ENCODE results near the gene SUSD1.

SUSD1 gene

DNA sequence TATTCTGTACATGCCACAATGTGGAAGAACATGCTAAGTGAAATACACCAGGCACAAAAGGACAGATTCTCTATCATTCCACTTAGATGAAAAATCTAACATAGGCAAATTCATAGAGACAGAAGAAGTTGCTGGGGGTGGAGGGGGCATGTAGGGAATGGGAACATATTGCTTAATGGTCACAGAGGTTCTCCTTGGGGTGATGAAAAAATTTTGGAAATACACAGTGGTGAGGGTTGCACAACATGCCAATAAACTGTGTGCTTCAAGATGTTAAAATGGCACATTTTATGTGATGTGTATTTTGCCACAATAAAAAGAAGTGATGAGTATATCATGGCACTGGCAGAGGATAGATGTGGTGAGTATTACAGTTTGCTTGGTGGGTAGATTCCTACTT lies 111.9 kb downstream of the SUSD1 start:
- no peak for DNase-seq

DNA sequence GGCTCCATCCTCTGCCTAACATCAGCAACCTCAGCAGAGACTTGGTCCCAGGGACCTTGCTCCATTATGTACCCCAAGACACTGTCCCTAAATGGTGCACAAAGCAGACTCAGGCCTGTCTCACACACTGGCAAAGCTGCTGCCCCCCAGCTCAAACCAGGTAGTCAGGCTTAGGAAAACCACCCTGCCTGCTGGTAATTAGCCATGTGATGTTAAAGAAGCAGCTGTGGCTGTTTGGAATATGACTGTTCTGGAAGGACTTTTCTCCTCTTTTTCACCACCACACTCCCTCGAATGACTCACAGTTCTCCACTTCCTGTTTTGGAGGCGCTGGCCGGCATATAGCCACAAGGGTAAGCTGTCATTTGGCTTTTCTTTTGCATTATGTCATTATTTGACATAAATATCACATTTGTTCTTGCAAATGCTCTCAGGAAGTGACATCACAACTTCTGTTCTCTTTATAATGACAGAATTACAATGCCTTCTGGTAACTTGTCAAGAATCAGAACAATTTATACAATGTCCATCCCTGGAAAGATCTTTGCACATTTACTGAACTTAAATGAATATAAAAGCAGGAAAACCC lies 113.9 kb downstream of the SUSD1 start:
- no peak for DNase-seq

DNA sequence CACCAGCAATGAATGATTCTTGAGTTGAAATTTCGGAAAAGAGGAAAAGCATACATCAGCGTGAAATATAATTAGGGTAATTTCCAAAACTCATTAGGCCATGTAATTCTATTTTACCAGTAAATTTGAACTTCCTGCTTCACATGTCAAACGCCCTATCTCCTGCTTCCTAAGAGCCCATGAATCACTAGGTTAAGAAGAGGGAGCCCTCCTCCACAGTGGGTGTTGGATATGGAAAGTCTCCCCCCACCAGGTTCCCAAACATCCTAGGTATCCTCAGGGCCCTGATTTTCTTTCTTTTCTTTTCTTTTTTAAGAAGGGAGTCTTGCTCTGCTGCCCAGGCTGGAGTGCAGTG lies 115.2 kb downstream of the SUSD1 start:
- DNase-seq: no peak

DNA sequence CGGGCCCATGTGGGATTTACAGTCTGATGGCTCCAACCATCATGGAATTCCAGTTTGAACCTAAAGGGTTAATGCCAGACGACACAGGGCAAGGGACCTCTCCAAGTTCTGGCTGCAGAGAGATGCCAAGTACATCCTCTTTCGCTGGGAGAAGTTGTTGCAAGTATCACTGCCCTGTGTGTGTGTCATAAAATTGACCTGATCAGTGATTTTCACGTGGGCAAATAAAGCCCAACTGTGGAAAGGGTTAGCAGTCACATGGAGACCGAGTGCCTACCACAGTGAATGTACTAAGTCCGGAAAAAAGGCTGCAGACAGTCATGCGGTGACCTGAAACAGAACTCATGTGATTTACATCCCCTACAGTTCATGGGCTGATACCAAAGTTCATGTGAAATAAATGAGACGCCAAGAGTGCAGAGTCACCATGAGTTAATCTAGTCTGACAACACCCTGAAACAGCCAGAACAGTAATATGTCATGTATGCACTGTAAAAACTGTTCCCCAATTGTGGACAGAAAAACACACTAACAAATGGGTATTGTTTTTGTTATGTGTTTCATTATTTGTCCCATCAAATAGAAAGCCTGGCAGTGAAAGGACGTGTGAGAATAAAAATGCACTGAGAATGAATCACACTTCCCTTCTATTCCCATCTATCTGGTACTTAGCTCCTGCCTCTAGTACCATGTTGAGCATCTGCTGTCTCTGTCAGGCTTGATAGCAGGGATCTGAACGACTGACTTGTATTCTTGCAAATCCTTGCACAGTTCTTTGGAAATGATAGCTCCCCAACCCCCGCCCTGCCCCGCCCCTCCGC lies 115.7 kb downstream of the SUSD1 start:
- no peak for DNase-seq

DNA sequence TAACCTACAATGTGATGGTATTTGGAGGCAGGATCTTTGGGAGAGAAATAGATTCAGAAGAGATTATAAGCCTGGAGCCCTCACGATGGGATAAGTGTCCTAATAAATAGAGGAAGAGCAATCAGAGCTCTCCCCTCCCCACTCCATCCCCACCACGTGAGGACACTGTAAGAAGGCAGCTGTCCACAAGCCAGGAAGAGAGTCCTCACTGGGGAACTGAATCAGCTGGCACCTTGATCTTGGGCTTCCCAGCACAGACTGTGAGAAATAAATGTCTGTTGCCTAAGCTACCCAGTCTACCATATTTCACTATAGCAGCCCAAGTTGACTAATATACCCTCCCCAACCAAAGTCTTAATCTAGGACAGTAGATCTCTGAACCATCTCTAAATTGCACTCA lies 118.1 kb downstream of the SUSD1 start:
- DNase-seq: no peak

DNA sequence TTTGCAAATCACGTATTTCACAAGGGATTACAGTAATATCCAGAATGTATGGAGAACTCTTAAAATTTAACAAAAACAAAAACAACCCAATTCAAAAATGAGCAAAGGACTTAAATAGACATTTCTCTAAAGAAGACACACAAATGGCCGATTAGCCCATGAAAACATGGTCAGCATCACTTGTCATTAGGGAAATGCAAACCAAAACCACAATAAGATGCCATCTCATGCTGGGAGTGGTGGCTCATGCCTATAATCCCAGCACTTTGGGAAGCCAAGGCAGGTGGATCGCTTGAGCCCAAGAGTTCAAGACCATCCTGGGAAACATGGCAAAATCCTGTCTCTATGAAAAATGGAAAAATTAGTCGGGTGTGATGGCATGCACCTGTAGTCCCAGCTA lies 120.2 kb downstream of the SUSD1 start:
- no peak for DNase-seq

DNA sequence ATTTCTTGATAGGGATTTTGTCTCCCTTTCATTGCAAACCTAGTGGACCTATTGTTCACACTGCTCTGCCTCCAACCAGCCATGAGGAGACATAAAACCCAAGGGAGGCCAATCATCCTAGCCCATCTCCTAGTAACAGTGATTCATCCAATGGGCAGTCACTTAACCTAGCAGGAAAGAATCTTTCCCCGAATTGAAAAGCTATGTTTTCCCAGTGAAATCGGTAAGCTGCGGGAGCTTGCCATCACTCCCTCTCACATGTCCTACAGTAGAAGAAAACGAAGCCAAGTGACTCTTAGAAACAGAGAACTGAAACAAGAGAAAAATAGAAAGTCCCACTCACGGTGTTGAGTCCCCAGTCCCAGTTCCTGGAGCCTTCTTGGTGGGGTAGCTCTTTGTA lies 123.3 kb downstream of the SUSD1 start:
- DNase-seq: no peak

DNA sequence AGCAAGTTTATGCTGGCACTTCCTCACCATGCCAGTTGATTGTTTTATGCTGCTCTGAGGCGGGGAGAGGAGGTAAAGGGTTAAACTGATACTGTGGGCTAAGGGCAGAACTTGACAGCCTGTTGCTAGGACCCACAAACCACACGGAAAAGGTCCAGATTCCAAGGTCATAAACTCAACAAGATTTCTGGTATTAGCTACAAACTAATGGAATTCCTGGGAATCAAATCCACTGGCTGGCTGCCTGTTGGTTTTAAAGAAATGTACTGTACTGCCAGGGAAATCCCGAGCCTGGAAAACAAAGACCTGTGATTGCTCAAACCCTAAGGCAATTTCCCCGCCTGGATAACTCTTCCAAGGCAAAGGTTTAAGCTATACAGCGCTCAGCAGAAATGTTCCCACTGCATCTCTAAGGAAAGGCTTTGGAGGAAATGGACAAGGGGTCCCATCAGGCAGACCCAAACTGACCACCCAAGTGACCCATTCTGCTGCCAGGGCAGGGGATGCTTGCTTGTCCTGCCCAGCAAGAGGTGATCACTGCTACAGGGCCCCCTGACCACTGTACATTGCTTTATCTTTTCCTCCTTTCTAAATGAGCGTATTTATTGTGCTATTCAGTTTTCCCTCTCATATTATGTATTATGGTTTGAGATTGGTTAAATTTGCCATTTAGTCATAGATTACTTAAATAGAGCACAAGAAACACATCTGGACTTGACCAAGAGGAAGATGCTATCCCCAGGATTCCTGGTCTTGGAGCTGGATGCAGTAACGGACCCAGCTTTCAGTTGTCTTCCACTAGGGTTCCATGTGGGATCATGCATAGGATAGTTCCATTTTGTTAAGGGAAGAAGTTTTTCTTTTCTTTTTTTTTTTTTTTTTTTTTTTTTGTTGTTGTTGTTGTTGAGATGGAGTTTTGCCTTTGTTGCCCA lies 124.3 kb downstream of the SUSD1 start:
- no peak for DNase-seq

DNA sequence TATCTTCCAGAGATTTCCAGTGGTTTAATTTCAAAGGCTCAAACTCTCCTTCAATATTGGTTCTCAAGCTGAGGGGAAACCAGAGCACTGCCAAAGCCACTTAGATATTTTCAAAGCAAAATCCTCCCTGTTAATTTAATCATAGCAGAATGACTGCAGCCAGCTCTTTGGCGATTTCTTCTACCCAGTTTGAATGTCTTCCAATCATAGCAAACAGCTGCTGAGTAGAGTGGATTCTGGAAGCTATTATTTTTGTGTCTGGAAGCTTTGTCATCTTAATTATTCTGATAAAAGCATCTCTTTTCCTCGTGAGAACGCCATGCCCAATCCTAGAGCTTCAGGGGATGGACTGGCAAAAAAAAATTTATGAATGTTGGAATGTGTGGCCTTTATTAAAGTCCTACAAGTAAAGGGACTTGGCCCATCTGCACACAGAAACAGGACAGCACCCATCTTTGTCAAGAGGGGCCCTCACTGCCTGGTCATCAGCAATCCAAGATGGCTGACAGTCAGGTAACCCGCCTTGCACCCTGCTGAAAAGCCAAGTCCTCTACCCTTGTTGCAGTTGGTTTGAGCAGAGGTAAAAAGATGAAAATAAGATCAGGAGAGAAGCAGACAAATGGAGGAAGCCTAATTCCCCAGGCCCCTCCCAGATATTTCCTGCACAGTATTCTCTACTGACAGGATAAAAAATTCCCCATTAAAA lies 125.1 kb downstream of the SUSD1 start:
- DNase-seq: no peak

DNA sequence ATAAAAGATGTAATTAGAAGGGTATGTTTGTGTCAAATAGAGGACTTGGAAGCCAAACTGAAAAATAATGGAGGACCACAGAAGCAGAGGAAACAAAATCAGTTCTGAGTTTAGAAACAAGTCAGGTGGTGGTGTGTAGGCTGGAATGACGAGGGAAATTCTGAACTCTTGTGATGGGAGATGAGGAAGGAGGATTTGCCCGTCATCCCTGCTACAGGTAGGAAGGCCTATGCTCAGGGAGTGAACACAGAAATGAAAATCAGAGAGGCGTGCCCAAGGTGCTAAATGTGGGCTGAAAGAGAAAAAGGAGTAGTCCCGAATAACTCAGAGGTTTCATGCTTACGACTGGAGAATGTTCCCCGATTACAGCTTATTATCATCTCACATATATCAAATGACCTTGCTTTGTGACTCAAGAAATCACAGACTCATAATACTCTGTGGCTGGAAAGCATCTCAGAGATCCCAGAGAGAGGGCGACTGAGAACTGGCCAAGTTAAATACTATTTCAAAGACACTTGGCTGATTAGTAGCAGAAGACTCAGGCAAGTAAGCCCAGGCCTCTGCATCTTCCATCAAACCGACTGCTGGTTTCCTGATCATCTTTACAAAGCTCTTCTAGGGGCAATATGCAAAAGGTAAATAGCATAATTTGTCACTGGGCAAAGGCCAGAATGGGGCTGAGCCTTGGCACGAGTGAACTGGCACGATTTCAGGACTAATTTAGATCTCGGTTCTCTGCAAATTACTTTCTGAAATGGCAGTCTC lies 126.0 kb downstream of the SUSD1 start:
- no peak for DNase-seq

DNA sequence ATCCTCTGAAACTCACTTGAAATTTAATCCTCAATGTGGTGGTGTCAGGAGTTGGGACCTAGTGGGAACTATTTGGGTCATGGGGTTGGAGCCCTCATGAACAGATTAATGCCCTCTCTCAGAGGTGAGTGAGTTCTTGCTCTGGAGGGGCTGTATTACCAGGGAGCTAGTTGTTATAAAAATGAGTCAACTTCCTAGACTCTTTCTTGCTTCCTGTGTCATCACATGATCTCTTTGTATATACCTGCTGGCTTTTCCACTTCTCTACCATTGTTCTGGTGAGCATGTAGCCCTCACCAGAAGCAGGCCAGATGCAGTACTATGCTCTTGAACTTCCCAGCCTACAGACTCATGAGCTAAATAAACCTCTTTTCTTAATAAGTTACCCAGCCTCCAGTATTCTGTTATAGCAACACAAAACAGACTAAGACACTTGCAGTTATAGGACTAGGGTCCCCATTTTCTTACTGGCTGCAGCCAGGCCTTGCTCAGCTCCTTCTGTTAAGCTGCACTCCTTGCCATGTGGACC lies 127.5 kb downstream of the SUSD1 start:
- DNase-seq: no peak

DNA sequence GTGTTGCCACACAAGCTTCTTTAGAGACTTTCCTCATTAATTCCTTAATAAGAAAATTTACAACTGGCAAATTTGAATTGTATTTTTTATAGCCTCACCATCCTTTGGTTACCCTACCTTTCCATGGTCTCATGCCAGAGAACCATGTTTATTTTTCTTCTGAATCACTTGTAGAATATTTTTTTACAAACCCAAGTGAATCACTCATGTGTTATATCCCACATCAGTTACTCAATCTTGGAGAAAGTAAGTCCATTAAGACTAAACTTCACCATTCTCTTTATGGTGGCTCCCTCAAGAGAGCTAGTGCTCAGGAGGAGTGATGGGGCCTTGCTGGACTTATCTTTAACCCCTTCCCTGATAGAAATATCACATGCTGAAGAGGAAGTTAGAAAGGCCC lies 128.9 kb downstream of the SUSD1 start:
- no peak for DNase-seq

DNA sequence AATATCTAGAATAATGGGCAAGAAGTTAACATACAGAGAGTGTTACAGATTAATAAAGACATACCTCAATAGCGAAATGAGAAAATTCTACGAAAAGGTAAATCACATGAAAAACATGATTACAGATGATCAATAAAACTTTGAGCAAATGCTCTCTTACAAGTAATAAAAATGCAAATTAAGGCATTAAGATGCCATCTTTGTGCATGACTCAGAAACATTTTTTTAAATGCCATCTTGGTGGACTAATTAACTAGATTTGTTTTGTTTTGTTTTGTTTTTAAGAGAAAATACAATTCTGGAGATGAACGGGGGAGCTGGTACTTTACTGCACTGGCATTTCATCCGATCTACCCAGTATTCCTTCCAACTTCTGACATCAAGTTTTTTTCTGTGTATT lies 130.2 kb downstream of the SUSD1 start:
- no peak for DNase-seq

DNA sequence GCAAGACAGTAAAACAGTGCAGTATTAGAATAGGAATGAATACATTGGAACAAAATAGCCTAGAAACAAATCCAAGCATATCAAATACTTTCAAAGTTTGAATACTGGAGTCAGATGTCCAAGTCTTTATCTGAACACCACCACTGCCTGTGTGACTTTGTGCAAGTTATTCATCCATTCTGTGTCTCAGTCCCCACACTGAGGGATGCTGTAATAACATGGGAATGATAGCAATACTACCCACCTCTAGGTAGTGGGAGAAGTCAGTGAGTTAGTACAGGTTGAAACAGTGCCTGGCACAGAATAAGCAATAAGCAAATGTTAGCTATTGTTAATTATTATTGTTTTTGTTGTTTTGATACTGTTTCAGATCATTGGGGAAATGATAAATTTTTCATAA lies 130.9 kb downstream of the SUSD1 start:
- DNase-seq: no peak

DNA sequence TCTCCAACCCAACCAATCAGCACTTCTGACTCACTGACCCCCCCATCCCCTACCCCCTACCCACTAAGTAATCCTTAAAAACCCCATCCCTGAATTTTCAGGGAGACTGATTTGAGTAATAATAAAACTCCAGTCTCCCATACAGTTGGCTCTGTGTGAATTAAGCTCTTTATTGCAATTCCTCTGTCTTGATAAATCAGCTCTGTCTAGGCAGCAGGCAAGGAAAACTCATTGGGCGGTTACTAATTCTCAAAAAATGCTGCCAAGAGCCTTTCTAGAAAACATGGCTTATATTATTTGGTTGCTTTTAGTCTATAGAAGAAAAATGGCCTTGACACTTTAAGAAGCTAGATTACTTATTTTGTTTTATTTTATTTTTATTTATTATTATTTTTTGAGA lies 131.7 kb downstream of the SUSD1 start:
- DNase-seq: no peak

DNA sequence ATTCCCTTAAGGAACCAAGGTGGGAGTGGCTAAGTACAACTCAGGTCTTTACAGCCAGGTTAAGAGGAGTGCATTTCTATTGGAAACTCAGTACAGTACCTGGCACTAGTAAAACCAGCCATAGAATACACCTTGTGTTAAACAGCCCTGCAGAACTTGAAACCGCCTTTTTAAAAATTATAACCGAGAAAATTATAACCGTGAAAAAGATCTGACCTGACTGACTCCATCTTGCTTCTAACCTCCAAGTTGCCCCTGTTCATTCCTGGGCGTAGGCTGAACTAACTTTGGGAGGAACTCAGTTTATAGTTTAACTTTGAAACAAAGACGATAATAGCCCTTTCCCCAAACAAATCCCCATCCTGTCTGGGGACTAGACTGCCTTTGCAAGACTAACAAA lies 132.3 kb downstream of the SUSD1 start:
- no peak for DNase-seq

DNA sequence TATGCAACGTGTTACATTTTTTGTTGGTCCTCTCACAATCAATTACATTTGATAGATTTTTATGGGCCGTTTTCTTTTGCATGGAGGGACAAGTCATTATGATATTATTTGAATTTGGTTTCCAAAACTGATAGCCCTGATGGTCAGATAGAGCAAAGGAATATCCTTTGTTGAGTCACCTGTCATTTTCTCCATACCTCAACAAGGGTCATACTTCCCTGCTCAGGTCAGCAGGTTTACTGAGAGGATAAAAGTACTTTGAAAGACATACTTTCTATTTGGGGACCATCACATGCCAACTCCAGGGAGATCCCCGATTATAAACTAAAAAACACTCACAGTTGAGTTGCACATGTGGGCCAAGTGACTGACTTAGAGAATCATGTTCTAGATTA lies 132.9 kb downstream of the SUSD1 start:
- DNase-seq: no peak

DNA sequence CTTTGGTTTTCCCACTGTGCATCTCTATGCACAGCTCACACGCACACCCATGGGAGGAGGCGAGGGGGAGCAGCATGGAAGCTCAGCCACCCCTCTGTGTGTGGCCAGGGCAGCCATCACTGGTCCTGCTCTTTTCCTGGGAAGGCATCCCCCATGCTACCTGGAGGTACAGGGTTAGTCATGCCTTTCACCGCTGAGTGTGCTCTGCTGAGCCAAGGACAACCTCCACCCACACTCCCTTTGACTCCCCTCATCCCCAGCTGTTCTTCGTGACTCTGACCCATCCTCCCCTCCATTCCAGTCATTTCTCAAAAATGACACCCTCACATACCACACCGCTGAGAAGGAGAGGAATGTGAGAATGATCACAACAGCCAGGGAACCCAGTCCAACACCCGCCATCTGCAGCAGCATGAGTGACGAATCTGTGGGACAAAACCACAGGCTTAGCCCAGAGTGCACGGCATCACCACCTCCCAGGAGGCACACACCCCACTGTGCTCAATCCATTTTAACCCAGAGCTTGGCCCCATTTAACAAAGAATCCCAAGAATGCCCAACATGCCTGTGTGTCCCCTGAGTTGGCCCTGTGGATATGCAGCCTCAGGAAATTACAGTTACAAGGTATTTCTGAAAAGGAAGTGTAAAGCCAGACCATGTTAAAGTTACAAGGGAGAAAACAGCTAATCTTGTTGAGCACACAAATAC lies 133.4 kb downstream of the SUSD1 start:
- no peak for DNase-seq

DNA sequence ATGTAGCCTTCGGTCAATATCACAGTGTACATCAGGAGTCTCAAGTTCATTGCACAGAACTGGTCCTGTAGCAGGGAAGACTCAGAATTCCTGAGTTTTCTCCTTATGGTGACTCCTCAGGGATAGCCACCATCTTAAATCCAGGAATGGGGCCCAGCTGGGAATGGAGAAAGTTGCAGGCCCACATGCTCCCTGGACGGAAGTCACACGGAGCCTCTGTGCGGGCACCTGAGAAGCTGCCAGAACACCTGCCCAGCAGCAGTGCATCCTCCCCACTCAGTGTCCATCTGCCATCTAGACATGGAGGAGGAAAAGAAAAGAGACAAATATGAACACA lies 133.9 kb downstream of the SUSD1 start:
- DNase-seq: no peak

DNA sequence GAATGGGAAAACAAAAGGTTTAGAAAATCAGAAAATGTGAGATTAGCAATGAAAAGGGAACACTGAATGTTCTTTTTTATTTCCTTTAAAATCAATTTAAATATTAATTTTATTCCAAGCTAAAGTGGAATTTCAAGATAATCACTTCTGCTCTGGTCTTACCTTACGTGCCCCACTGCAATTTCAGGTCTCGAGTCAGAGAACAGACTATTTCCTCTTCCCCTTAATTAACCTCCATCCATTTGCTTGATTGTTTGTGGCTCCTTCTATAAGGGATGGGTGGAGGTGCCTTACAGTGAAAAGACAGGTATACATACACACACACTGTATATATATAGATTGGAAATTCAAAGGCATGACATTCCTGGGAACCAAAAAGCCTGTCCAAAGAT lies 137.1 kb downstream of the SUSD1 start:
- no peak for DNase-seq

DNA sequence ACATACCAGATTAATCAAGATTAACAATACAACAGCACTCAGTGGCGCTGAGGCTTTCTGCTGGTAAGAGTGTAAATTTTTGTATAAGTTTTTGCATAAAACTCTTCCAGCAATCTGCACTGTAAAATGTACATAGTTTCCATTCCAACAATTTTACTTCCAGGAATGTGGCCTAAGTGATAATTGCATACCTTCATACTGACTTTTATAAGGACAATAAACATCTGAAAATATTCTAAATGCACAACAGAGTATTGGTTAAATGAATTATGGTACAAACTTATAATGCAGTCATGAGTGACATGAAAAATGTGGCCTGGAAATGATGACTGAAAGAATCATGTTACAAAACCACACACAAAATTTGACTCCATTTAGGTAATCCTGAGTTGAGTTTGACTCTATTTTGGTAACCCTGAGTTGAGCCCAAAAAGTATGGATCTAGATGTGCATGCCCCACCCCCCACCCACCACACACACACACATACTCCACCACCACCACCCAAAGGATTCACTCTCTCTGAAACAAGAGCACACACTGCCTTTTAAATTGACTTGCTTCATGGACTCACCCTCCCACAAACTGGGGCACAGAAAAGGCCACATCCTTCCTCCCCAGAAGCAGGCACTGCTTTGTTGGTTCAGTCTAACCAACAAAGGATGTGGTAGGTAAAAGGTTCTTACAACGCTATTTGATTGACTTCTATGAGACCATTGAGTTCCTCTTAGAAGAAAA lies 137.6 kb downstream of the SUSD1 start:
- no peak for DNase-seq
